ENCODE results near the gene SNCG. TPM values are rescaled to one million over a fixed set of nuclear protein-coding genes. Genes with fewer than 3 reads are reported as not detected.
A peak's percentile ranks its signal among the peaks of the same experiment; 100 is the strongest.
"Not testable (repeated sequence)": the region's sequence is repeated elsewhere in the genome, so short reads cannot be mapped to it uniquely, and the experiment has no call there.

SNCG gene
- total RNA-seq (2014; rRNA removed; shearing (Covaris generic); ENCODE audit: low replicate concordance), result 245 and 315 TPM in 2 replicates

DNA sequence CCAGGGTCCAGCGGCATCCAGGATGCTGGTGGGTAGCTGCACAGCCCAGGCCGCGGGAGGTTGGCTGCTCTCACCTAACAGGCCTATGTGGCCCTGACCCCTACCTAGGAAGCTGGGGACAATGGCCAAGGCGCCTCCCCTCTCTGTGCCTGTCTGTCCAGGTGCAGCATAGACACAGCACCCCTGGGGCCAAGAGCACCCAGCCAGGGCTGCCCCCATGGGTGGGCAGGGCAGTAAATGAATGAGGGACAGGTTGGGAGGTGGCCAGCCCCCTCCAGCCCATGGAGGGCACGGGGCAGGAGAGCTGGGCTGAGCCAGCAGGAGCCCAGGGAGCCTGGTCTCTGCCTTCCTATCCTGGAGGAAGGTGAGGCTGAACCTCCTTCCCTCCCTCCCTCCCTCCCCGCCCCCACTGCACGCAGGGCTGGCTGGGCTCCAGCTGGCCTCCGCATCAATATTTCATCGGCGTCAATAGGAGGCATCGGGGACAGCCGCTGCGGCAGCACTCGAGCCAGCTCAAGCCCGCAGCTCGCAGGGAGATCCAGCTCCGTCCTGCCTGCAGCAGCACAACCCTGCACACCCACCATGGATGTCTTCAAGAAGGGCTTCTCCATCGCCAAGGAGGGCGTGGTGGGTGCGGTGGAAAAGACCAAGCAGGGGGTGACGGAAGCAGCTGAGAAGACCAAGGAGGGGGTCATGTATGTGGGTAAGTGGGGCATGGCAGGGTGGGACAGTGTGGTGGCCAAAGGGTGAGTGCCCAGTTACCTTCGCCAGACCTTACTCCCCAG, at the start of gene SNCG:
SNCG (plus strand) TSS at position 484 of the 785 bp plus-strand sequence; CDS start at position 583, 99 bp downstream.
- in situ Hi-C loops (cut with HindIII; ENCODE audit: low pct_unique_long_range_greater_than_20kb, low sequenced_read_pairs), result no loop called here

DNA sequence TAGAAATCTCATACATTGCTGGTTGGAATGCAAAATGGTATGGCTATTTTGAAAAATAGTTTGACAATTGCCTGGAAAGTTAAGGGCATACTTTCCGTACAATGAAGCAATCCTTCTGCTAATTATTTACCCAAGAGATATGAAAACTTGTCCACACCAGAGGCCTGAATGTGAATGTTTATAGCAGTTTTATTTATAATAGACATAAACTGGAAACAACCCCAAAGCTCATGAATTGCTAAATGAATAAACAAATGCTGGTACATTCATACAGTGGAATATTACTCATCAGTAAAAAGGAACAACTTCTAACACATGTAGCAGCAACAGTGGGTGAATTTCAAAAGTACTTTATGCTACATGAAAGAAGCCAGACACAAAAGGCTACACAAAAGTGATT, 43.7 kb upstream of the SNCG start:
- DNase-seq (ENCODE audit: low read depth), result no peak
- in situ Hi-C loops (cut with HindIII; ENCODE audit: low pct_unique_long_range_greater_than_20kb, low sequenced_read_pairs), result no loop called here

More for the DNA sequence above, at the start of gene SNCG:
- DNase-seq (ENCODE audit: low read depth), result peak; percentile 54

- in situ Hi-C loops (cut with HindIII; ENCODE audit: low pct_unique_long_range_greater_than_20kb, low sequenced_read_pairs), result no loop called here
- DNase-seq (ENCODE audit: low read depth), result no peak
Observed at GRCh38 chr10:86918022-86918471, 40.4 kb upstream of the SNCG start.

- no peak for DNase-seq (ENCODE audit: low read depth)
- in situ Hi-C loops (cut with HindIII; ENCODE audit: low pct_unique_long_range_greater_than_20kb, low sequenced_read_pairs), result no loop called here
Observed at GRCh38 chr10:86922553-86922961, 35.8 kb upstream of the SNCG start.

DNA sequence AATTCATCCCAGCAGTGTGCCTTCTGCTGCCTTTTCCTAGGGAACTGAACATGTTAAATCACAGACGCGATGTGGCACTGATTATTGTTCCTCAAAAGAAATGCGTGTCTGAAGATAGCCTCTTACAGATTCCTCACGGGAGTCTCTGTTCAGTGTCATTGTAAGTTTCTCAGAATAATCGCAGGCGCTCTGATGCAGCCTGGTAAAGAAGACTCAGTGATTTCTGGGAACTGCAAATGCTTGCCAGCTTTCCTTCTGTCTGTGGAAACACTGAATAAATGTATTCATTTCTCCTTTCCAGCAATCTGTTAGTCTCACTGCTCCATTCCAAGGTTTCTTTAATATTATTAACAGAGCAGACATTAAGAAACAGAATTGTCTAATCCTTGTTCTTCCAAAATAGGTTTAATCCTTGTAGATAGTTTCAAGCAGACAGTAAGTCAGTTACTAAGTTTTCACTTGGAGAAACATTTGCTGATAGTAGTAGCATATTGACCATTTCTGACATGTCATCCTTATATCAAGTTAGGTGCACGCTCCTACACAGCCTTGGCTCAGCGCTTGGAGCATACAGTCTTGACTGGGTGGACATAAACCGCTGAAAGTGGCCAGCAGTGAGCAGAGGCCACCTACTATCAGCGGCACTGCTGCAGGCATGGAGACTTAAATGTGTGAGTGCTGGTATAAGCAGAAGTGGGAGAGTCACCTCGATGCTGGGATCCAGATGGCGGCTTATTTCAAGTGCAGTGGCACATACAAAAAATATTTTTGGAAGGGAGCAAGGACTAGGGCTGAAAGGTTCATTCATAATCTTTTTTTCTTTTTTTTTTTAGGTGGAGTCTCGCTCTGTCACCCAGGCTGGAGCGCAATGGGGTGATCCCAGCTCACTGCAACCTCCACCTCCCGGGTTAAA, 28.7 kb upstream of the SNCG start:
- no peak for DNase-seq (ENCODE audit: low read depth)
- in situ Hi-C loops (cut with HindIII; ENCODE audit: low pct_unique_long_range_greater_than_20kb, low sequenced_read_pairs), result no loop called here

DNA sequence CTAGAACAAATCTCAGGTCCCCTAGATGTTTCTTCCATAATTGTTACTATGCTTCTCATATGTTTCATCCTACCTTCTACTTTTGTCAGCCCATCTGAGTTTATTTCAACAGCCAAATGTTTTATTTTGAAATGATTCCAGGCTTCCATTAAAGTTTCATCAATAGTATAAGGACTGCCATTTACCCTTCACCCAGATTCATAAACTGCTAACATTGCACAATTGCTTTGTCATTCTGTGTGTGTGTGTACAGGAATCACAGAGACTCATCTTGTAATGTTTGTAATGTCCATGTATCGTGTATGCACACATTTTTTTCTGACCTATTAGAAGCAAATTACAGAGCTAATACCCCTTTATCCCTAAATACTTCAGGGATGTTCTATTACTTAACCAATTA, 26.5 kb upstream of the SNCG start:
- in situ Hi-C loops (cut with HindIII; ENCODE audit: low pct_unique_long_range_greater_than_20kb, low sequenced_read_pairs), result no loop called here
- no peak for DNase-seq (ENCODE audit: low read depth)

GRCh38 chr10:86932674-86933073, 25.7 kb upstream of the SNCG start:
- no peak for DNase-seq (ENCODE audit: low read depth)
- in situ Hi-C loops (cut with HindIII; ENCODE audit: low pct_unique_long_range_greater_than_20kb, low sequenced_read_pairs), result no loop called here

- in situ Hi-C loops (cut with HindIII; ENCODE audit: low pct_unique_long_range_greater_than_20kb, low sequenced_read_pairs); DNase-seq (ENCODE audit: low read depth): not testable (repeated sequence)
Observed at GRCh38 chr10:86934162-86934711, 24.2 kb upstream of the SNCG start.

- no peak for DNase-seq (ENCODE audit: low read depth)
- in situ Hi-C loops (cut with HindIII; ENCODE audit: low pct_unique_long_range_greater_than_20kb, low sequenced_read_pairs), result no loop called here
Observed at GRCh38 chr10:86936661-86937501, 21.5 kb upstream of the SNCG start.

DNA sequence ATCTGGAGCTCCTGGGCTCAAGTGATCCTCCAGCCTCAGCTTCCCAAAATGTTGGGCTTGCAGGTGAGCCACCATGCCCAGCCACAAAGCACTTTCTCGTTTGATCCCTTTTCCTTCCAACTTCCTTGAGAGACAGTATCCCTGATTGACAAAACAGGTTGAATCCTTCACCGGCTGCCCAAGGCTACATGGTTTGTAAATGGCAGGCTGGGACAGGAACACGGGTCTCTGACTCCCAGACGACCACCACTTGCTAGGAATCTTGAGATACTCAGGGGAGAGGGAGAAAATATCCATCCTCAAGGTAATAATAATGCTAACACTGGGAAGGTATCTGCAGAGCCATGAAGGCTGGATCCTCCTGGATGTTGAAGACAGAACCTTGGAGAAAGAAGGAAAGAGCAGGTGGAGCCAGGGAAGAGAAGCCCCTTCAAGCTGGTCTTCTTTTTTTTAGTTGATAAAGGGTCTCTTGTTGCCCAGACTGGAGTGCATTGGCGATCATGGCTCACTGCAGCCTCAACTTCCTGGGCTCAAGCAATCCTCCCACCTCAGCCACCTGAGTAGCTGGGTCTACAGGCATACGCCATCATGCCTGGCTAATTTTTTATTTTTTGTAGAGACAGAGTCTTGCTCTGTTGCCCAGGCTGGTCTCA, 20.8 kb upstream of the SNCG start:
- DNase-seq (ENCODE audit: low read depth), result no peak

DNA sequence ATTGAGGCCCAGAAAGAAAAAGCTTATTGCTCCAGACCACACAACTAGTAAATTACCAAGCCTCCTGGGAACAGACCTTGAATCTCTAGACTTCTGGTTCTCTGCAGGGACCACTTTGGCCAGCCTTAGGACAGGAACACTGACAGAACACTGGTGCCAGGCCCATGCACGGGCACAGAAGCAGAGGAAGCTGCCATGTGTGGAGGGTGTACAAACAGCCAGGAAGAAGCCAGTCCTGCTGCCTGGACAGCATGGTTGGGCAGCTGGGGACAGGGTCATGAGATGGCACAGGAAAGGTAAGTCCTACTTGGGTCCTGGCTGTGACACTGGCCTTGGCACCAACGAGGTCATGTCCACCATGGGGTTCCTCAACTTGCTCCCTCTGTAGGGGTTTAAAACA, 20.1 kb upstream of the SNCG start:
- no peak for DNase-seq (ENCODE audit: low read depth)
- in situ Hi-C loops (cut with HindIII; ENCODE audit: low pct_unique_long_range_greater_than_20kb, low sequenced_read_pairs), result no loop called here

More for the DNA sequence above, 20.8 kb upstream of the SNCG start:
- in situ Hi-C loops (cut with HindIII; ENCODE audit: low pct_unique_long_range_greater_than_20kb, low sequenced_read_pairs), result no loop called here

DNA sequence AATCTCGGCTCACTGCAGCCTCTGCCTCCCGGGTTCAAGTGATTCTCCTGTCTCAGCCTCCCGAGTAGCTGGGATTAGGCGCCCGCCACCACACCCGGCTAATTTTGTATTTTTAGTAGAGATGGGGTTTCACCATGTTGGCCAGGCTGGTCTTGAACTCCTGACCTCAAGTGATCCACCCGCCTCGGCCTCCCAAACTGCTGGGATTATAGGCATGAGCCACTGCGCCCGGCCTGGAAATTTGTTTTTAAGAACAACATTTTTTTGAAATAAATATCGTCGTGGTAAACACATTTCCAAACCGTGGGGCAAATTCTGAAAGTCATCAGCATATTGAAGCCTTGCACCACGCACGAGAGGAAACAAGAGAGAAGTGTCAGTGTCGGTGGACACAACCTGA, 18.3 kb upstream of the SNCG start:
- DNase-seq (ENCODE audit: low read depth); in situ Hi-C loops (cut with HindIII; ENCODE audit: low pct_unique_long_range_greater_than_20kb, low sequenced_read_pairs): not testable (repeated sequence)

DNA sequence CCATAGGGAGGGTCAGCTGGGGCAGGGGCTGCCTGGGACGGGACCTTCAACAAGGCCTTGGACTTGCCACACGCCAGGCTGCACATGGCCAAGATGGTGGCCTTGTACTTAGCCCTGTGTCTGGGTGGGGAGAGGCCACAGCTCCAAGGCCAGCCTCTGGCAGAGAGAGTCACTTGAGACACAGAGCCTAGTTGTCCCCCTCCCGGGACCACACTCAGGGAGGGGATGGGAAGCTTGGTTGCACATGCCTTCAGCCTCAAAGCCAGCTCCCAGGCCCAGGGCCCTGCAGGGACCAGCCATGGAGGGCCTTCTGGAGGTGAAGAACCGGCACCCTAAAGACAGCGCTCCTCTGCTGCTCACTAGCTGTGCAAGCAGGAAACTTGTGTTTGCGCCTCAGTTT, 17.7 kb upstream of the SNCG start:
- no peak for DNase-seq (ENCODE audit: low read depth)
- in situ Hi-C loops (cut with HindIII; ENCODE audit: low pct_unique_long_range_greater_than_20kb, low sequenced_read_pairs), result no loop called here

GRCh38 chr10:86941426-86941825, 17.0 kb upstream of the SNCG start:
- no peak for DNase-seq (ENCODE audit: low read depth)
- in situ Hi-C loops (cut with HindIII; ENCODE audit: low pct_unique_long_range_greater_than_20kb, low sequenced_read_pairs), result no loop called here

DNA sequence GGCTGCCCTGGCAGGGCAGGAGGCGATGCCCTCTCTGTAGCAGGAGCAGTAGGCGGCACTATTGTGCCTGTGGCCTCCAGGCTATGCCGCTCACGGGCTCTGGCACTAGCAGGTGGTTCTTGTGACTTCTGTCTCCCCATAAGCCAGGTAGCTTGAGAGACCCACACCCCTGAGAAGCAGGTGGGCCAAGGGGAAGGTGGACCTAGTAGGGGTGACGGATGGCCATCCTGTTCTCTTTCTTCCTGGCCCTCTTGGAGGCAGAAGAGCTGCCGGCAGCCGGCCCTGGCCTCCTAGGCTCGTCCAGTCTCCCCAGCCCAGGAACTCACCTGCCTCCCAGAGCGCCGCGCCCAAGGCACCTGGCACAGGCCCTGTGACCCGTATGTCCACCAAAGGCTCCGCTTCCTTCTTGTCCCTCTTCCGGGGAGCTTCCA, 16.4 kb upstream of the SNCG start:
- in situ Hi-C loops (cut with HindIII; ENCODE audit: low pct_unique_long_range_greater_than_20kb, low sequenced_read_pairs), result no loop called here
- DNase-seq (ENCODE audit: low read depth), result no peak

DNA sequence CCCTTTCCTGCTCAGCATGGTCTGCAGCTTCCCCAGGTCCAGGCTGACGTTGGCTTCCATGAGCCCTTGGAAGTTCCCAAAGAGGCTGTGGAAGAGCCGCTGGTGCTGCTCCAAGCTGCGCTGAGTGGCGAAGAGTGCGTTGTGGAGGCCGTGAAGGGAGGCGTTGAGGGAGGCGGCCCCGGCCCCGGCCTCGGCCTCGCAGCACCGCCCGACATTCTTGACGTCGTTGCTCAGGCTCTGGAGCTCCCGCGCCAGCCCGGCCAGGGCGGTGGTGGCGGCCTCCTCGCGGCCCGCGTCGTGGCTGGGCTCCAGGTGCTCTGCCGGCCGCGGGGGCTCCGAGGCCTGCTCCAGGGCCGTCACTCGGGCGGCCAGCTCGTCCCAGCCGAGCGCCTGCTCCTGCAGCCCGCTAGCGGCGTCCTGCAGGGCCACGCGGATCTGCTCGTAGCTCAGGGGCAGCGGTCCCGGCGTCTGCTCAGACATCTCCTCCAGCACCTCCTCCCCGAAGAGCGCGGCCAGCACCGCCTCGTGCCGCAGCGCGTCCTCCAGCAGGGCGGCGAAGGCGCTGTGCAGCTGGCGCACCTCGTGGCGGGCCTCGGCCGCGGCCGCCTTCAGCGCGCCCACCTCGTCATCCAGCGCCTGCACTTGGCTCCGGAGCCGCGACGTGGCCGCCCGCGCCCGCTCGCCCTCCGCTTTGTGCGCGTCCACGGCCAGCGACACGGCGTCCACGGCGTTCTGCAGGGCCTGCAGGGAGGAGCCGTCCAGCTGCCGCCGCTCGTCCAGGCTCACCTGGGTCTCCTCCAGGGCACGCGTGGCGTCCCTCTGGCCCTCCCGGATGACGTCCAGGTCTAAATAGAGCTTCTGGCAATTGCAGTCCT, 15.7 kb upstream of the SNCG start:
- DNase-seq (ENCODE audit: low read depth), result no peak
- in situ Hi-C loops (cut with HindIII; ENCODE audit: low pct_unique_long_range_greater_than_20kb, low sequenced_read_pairs), result no loop called here
